Panc1 (cell line): ENCODE measurements around the gene LCOR. TPM values are rescaled to one million over a fixed set of nuclear protein-coding genes. Genes with fewer than 3 reads are reported as not detected.

Experiments
- ATAC-seq: fragments of 200-7000 bp; cut with Tn5 transposase; 2 replicates; pipeline ENCODE4 v1.9.1; 2020; ENCODE audit warnings: mild to moderate bottlenecking, moderate library complexity
- BruUV-seq: library from RNA; stranded (reverse); fragments of 400-500 nt; replicated peaks from 2 replicates; lab custom pipeline; 2021; lab: Mats Ljungman, UMichigan
- CTCF ChIA-PET: fragments of 300-600 bp; sonication (Branson Sonifier 250); formaldehyde crosslinking; loops from one replicate; lab custom pipeline; 2022; ENCODE audit warnings: antibody characterized with exemption; lab: Charles Lee
- POLR2A ChIA-PET: fragments of 300-600 bp; sonication (Branson Sonifier 250); formaldehyde crosslinking; loops from one replicate; lab custom pipeline; 2022; ENCODE audit warnings: antibody characterized with exemption; lab: Charles Lee
- DNase-seq: peaks from one replicate; pipeline ENCODE4 v3.0.0-alpha.2; 2010; ENCODE audit warnings: low read depth, low spot score
- H3K27ac ChIP-seq: 2 replicates; pipeline ENCODE4 v1.5.1; 2011; ENCODE audit warnings: mild to moderate bottlenecking, low read length, inconsistent platforms
- H3K27me3 ChIP-seq: fragments of 200-500 bp; sonication (Bioruptor generic); 2 replicates; pipeline ENCODE4 v1.6.0; 2014; ENCODE audit warnings: low read length, inconsistent platforms; ENCODE audit not compliant: control insufficient read depth, insufficient read depth
- H3K36me3 ChIP-seq: fragments of 200-500 bp; sonication (Bioruptor generic); 2 replicates; pipeline ENCODE4 v1.5.1; 2014; ENCODE audit warnings: inconsistent platforms, mild to moderate bottlenecking, low read length, moderate library complexity; ENCODE audit not compliant: control insufficient read depth, insufficient read depth
- H3K4me1 ChIP-seq: 2 replicates; pipeline ENCODE4 v1.5.1; 2011; ENCODE audit warnings: inconsistent platforms, mild to moderate bottlenecking, low read length, moderate library complexity; ENCODE audit not compliant: control insufficient read depth, insufficient read depth
- H3K4me3 ChIP-seq, 2 experiments: 2 replicates each; pipeline ENCODE4 v1.5.1; 2011 to 2012; ENCODE audit warnings: low read depth in 2 of 2, low read length in 2 of 2, mild to moderate bottlenecking in 2 of 2, inconsistent platforms in 1 of 2, moderate library complexity in 1 of 2
- H3K9me3 ChIP-seq: fragments of 200-500 bp; sonication (Bioruptor generic); 2 replicates; pipeline ENCODE4 v1.5.1; 2014; ENCODE audit warnings: low read depth, mild to moderate bottlenecking, inconsistent platforms, low read length, moderate library complexity; ENCODE audit not compliant: control insufficient read depth, insufficient read depth
- POLR2AphosphoS5 ChIP-seq: IDR thresholded peaks from 2 replicates; pipeline ENCODE4 v1.6.1; 2012; ENCODE audit warnings: mild to moderate bottlenecking, low read depth, low read length, moderate library complexity
- SIN3A ChIP-seq: IDR thresholded peaks from 2 replicates; pipeline ENCODE4 v1.6.1; 2012; ENCODE audit warnings: low read depth, mild to moderate bottlenecking, low read length, moderate library complexity, borderline replicate concordance; ENCODE audit not compliant: insufficient read depth
- TCF7L2 ChIP-seq: IDR thresholded peaks from 2 replicates; pipeline ENCODE4 v1.6.1; 2011; ENCODE audit warnings: mild to moderate bottlenecking, low read depth, low read length, inconsistent platforms
- in situ Hi-C: cut with HindIII; loops from 2 replicates; pipeline ENCODE4 v1.10.0; 2016; ENCODE audit warnings: low sequenced_read_pairs, low pct_unique_long_range_greater_than_20kb
- intact Hi-C: fragments of 100-400 bp; cut with micrococcal nuclease; formaldehyde crosslinking; loops from one replicate; pipeline ENCODE4 v1.10.0; 2022; ENCODE audit not compliant: unreplicated experiment
- total RNA-seq: library from RNA; stranded (reverse); gene quantifications from one replicate; pipeline ENCODE4 v1.2.1, GENCODE V29; 2021; ENCODE audit not compliant: unreplicated experiment
- TF ChIP-seq, protein P1 (sequence below), 2 experiments: IDR thresholded peaks; 2 replicates each; pipeline ENCODE4 v1.6.1; 2011 to 2012; ENCODE audit warnings: low read depth in 2 of 2, control low read depth in 1 of 2, low read length in 1 of 2, mild to moderate bottlenecking in 1 of 2, moderate library complexity in 1 of 2; ENCODE audit not compliant: insufficient read depth in 1 of 2
- TF ChIP-seq, protein P2 (sequence below): fragments of 450-650 bp; IDR thresholded peaks from 2 replicates; pipeline ENCODE4 v1.5.1; 2017; ENCODE audit warnings: mild to moderate bottlenecking

Gene LCOR
- total RNA-seq, 1 experiment from 2014 or later, result 58.0 TPM

DNA sequence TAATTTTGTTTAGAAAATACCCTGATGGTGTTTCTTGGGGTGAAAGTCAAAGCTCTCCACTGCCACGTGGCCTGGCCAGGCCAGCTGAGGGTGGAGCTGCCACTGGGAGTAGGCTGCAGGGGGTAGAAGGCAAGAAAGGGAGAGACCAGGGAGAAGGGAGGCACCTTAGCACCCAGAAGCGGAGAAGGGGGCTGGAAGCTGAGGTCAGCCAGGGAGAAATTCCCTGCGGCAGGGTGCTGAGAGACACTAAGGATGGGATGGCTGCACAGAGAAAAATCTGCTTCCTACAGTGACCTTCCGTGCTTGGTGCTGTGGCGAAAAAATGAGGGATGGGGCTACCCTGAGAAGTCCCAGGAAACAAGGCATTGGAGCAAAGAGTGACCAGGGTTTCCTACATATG lies 210.0 kb downstream of the LCOR start:
- no peaks in the 10 kb centered on the region for H3K27me3 ChIP-seq
- H3K36me3 ChIP-seq, result no peaks in the 10 kb centered on the region
- no peak overlapping the region for H3K27ac ChIP-seq
- in situ Hi-C loops, result no loop called here
- no peak for ATAC-seq
- ChIA-PET CTCF (no interaction called here), POLR2A (no interaction called here)
- DNase-seq, result no peak
- no peaks in the 10 kb centered on the region for H3K9me3 ChIP-seq
- TF ChIP-seq, protein P1, sequence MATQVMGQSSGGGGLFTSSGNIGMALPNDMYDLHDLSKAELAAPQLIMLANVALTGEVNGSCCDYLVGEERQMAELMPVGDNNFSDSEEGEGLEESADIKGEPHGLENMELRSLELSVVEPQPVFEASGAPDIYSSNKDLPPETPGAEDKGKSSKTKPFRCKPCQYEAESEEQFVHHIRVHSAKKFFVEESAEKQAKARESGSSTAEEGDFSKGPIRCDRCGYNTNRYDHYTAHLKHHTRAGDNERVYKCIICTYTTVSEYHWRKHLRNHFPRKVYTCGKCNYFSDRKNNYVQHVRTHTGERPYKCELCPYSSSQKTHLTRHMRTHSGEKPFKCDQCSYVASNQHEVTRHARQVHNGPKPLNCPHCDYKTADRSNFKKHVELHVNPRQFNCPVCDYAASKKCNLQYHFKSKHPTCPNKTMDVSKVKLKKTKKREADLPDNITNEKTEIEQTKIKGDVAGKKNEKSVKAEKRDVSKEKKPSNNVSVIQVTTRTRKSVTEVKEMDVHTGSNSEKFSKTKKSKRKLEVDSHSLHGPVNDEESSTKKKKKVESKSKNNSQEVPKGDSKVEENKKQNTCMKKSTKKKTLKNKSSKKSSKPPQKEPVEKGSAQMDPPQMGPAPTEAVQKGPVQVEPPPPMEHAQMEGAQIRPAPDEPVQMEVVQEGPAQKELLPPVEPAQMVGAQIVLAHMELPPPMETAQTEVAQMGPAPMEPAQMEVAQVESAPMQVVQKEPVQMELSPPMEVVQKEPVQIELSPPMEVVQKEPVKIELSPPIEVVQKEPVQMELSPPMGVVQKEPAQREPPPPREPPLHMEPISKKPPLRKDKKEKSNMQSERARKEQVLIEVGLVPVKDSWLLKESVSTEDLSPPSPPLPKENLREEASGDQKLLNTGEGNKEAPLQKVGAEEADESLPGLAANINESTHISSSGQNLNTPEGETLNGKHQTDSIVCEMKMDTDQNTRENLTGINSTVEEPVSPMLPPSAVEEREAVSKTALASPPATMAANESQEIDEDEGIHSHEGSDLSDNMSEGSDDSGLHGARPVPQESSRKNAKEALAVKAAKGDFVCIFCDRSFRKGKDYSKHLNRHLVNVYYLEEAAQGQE (IDR thresholded peaks at IDR 0.05; ENCODE audit: insufficient read depth in 1 of 2, low read depth in 2 of 2, low read length in 1 of 2), result no peak
- TF ChIP-seq TCF7L2, result no peak
- TF ChIP-seq, protein P2, sequence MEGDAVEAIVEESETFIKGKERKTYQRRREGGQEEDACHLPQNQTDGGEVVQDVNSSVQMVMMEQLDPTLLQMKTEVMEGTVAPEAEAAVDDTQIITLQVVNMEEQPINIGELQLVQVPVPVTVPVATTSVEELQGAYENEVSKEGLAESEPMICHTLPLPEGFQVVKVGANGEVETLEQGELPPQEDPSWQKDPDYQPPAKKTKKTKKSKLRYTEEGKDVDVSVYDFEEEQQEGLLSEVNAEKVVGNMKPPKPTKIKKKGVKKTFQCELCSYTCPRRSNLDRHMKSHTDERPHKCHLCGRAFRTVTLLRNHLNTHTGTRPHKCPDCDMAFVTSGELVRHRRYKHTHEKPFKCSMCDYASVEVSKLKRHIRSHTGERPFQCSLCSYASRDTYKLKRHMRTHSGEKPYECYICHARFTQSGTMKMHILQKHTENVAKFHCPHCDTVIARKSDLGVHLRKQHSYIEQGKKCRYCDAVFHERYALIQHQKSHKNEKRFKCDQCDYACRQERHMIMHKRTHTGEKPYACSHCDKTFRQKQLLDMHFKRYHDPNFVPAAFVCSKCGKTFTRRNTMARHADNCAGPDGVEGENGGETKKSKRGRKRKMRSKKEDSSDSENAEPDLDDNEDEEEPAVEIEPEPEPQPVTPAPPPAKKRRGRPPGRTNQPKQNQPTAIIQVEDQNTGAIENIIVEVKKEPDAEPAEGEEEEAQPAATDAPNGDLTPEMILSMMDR, result no peak
- TF ChIP-seq SIN3A, result no peak
- no peak for TF ChIP-seq POLR2AphosphoS5
- 0 out of 2 replicates have a peak, but pooled peaks cover 6% of the 10 kb centered on the region for H3K4me1 ChIP-seq
- BruUV-seq, result no TSS peak
- H3K4me3 ChIP-seq, result no peak overlapping the region
- intact Hi-C loops, result no loop called here

DNA sequence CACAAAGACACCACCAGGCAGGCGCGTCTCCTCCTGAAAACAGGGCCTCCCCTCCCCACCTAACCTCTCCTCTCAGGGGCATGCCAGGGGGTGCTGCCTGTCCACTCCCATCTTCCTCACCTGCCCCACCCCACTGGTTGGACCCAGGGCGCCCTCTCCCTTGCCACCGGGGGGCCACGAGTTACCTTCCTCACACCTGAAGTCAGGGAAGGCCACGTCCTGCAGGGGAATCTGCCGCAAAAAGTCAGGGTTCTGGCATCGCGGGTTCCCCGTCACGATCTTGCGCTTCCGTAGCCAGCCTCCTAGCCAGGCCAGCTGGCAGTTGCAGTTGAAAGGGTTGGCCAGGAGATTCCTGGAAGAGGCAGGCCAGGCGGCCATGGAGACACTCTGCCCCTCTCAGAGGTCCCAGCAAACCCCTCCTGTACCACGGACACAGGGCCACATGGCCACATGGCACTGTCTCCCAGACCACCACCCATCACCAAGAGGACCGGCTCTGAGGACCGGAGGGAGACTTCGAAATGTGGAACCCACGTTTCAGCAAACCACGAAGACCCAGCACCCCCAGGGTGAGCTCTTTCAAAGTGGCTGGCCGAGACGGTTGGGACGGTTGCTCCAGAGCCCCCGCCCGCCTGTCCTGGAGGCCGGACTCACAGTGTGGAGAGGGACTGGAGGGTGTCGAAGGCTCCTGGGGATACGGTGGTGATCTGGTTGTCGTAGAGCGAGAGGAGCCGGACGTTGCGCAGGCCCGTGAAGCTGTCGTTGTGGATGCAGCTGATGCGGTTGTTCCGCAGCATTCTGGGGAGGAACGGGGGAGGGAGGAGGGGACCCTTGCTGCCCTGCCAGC lies 210.8 kb downstream of the LCOR start:
- BruUV-seq, result no TSS peak
- POLR2A ChIA-PET, result interaction anchor here (0.6 to 0.8 kb wide), 2 partner anchors 10 to 177 kb away, joined by 3 to 12 read pairs; no protein-coding TSS in a partner anchor
- DNase-seq (no peak), ATAC-seq (no peak)
- Histone ChIP-seq H3K27ac (no peak overlapping the region), H3K4me1 (no peaks in the 10 kb centered on the region), H3K9me3 (no peaks in the 10 kb centered on the region), H3K27me3 (no peaks in the 10 kb centered on the region), H3K36me3 (no peaks in the 10 kb centered on the region), H3K4me3 (no peak overlapping the region)
- TF ChIP-seq POLR2AphosphoS5 (no peak), SIN3A (no peak)
- CTCF ChIA-PET, result no interaction called here
- intact Hi-C loops, result no loop called here
- in situ Hi-C loops, result no loop called here

DNA sequence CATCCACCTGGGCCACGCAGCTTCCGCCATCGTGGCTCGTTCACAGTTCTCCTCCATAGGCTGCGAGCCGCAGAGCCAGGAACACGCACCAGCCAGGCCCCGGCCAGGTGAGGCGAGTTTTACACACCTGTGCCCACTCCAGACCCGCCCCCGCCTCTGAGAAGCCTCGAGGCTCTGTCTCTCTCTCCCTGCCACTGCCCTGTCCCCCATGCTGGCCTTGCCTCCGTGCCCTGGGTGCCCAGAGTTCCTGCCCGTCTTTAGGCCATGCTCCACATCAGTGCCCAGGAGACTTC lies 211.4 kb downstream of the LCOR start:
- no peak for TF ChIP-seq TCF7L2
- no peak for TF ChIP-seq SIN3A
- TF ChIP-seq, protein P1 (IDR thresholded peaks at IDR 0.05; ENCODE audit: insufficient read depth in 1 of 2, low read depth in 2 of 2, low read length in 1 of 2), result no peak
- no peak for TF ChIP-seq POLR2AphosphoS5
- TF ChIP-seq, protein P2, result no peak
- DNase-seq (no peak), ATAC-seq (no peak)
- in situ Hi-C loops, result no loop called here
- H3K9me3 ChIP-seq, result no peaks in the 10 kb centered on the region
- intact Hi-C loops, result no loop called here
- ChIA-PET CTCF (no interaction called here), POLR2A (no interaction called here)
- no peaks in the 10 kb centered on the region for H3K36me3 ChIP-seq
- H3K4me3 ChIP-seq, result no peak overlapping the region
- H3K4me1 ChIP-seq, result no peaks in the 10 kb centered on the region
- BruUV-seq, result no TSS peak
- H3K27me3 ChIP-seq, result no peaks in the 10 kb centered on the region
- no peak overlapping the region for H3K27ac ChIP-seq
